CD4-positive, alpha-beta T cell treated with Interleukin-6 for 4 hours (primary cell): Measurements from ENCODE around the gene NWD2.

Experiments
- DNase-seq: peaks from one replicate; pipeline ENCODE4 v3.0.0-alpha.2; 2020; ENCODE audit warnings: mixed read lengths

Gene NWD2

GRCh38 chr4:37440501-37440900 is 196.0 kb downstream of the NWD2 start:
- DNase-seq, result no peak

- DNase-seq, result no peak
Measured at GRCh38 chr4:37441231-37442061, 196.9 kb downstream of the NWD2 start.

- no peak for DNase-seq
Measured at GRCh38 chr4:37442062-37442323, 197.4 kb downstream of the NWD2 start.

- no peak for DNase-seq
Measured at GRCh38 chr4:37443137-37443536, 198.6 kb downstream of the NWD2 start.

GRCh38 chr4:37445023-37445422 is 200.5 kb downstream of the NWD2 start:
- DNase-seq, result no peak

GRCh38 chr4:37446016-37446415 is 201.5 kb downstream of the NWD2 start:
- no peak for DNase-seq

GRCh38 chr4:37447886-37448285 is 203.3 kb downstream of the NWD2 start:
- no peak for DNase-seq

- no peak for DNase-seq
Measured at GRCh38 chr4:37450309-37450708, 205.8 kb downstream of the NWD2 start.

- no peak for DNase-seq
Measured at GRCh38 chr4:37450911-37451310, 206.4 kb downstream of the NWD2 start.

GRCh38 chr4:37451656-37452055 is 207.1 kb downstream of the NWD2 start:
- no peak for DNase-seq

GRCh38 chr4:37452952-37453280 is 208.4 kb downstream of the NWD2 start:
- DNase-seq, result peak; percentile 52

- DNase-seq, result peak; percentile 56
Measured at GRCh38 chr4:37453281-37453998, 208.9 kb downstream of the NWD2 start.

GRCh38 chr4:37453999-37454800 is 209.7 kb downstream of the NWD2 start:
- DNase-seq, result no peak

GRCh38 chr4:37455301-37456131 is 211.0 kb downstream of the NWD2 start:
- no peak for DNase-seq

- DNase-seq, result no peak
Measured at GRCh38 chr4:37461801-37462200, 217.3 kb downstream of the NWD2 start.

- DNase-seq, result no peak
Measured at GRCh38 chr4:37463033-37463856, 218.7 kb downstream of the NWD2 start.

GRCh38 chr4:37464373-37465128 is 220.0 kb downstream of the NWD2 start:
- DNase-seq, result no peak

GRCh38 chr4:37465296-37465695 is 220.8 kb downstream of the NWD2 start:
- DNase-seq, result no peak

- no peak for DNase-seq
Measured at GRCh38 chr4:37465845-37466244, 221.3 kb downstream of the NWD2 start.

GRCh38 chr4:37467223-37467622 is 222.7 kb downstream of the NWD2 start:
- no peak for DNase-seq

GRCh38 chr4:37467824-37468223 is 223.3 kb downstream of the NWD2 start:
- DNase-seq, result no peak
